A549 (cell line): Measurements from ENCODE around the gene LGR4. TPM values are rescaled to one million over a fixed set of nuclear protein-coding genes. Genes with fewer than 3 reads are reported as not detected.

Experiments used
- ATAC-seq, 2 experiments: fragments of 200-7000 bp in 1 of 2; fragments of >200 bp in 1 of 2; cut with Nextera tagmentation in 1 of 2; cut with Tn5 transposase in 1 of 2; 3 replicates each; pipeline versions ENCODE4 v1.8.0 to v1.9.1; 2018 to 2020; ENCODE audit warnings: mild to moderate bottlenecking in 1 of 2, moderate library complexity in 1 of 2
- CTCF ChIA-PET: fragments of 300-600 bp; sonication (Branson Sonifier 250); formaldehyde crosslinking; extraction: SDS; loops from one replicate; lab custom pipeline; 2021; ENCODE audit warnings: antibody characterized with exemption, inconsistent platforms; lab: Yijun Ruan, JAX
- POLR2A ChIA-PET: fragments of 350-600 bp; formaldehyde crosslinking; extraction: SDS; loops from one replicate; lab custom pipeline; 2021; ENCODE audit warnings: antibody characterized with exemption, inconsistent platforms; lab: Yijun Ruan, JAX
- DNase-seq, 2 experiments: peaks; one replicate each; pipeline versions ENCODE4 v3.0.0 to v3.0.0-alpha.2; 2011 to 2016; ENCODE audit warnings: low read depth in 1 of 2, low spot score in 1 of 2
- FAIRE-seq: peaks from 2 replicates; lab custom pipeline; 2011; peaks lifted over from hg19 to GRCh38; lab: Jason Lieb, UNC
- H3K27ac ChIP-seq, 2 experiments: fragments of >200 bp; sonication (Bioruptor Twin); formaldehyde crosslinking; 3 replicates each; pipeline ENCODE4 v1.5.1; 2016 to 2017
- H3K4me1 ChIP-seq: fragments of >200 bp; sonication (Bioruptor Twin); formaldehyde crosslinking; 3 replicates; pipeline ENCODE4 v1.6.1; 2016
- H3K4me2 ChIP-seq: fragments of >200 bp; sonication (Bioruptor Twin); formaldehyde crosslinking; 3 replicates; pipeline ENCODE4 v1.6.1; 2016
- H3K4me3 ChIP-seq: fragments of >200 bp; sonication (Bioruptor Twin); formaldehyde crosslinking; 3 replicates; pipeline ENCODE4 v1.5.1; 2016
- H3K9me3 ChIP-seq: fragments of >200 bp; sonication (Bioruptor Twin); formaldehyde crosslinking; 3 replicates; pipeline ENCODE4 v1.6.1; 2016
- CEBPB ChIP-seq, 2 experiments: fragments of >200 bp in 1 of 2; sonication (Bioruptor Twin) in 1 of 2; formaldehyde crosslinking in 1 of 2; IDR thresholded peaks; 2 replicates each; pipeline ENCODE4 v1.6.1; 2012 to 2016
- FOXS1 ChIP-seq: fragments of 250-450 bp; sonication (Bioruptor Pico); IDR thresholded peaks from 2 replicates; pipeline ENCODE4 v1.5.0; 2020; ENCODE audit warnings: mild to moderate bottlenecking, moderate library complexity
- HEYL ChIP-seq: fragments of 250-450 bp; sonication (Bioruptor Pico); IDR thresholded peaks from 2 replicates; pipeline ENCODE4 v1.8.0; 2021; ENCODE audit warnings: mild to moderate bottlenecking, moderate library complexity
- HMGXB4 ChIP-seq: fragments of 250-450 bp; sonication (Bioruptor Pico); IDR thresholded peaks from 2 replicates; pipeline ENCODE4 v1.5.0; 2021; ENCODE audit warnings: mild to moderate bottlenecking, moderate library complexity, borderline replicate concordance
- HOXA7 ChIP-seq: fragments of 250-450 bp; sonication (Bioruptor Pico); IDR thresholded peaks from 2 replicates; pipeline ENCODE4 v1.5.0; 2020; ENCODE audit warnings: mild to moderate bottlenecking, moderate library complexity
- HOXB13 ChIP-seq: fragments of 250-450 bp; sonication (Bioruptor Pico); IDR thresholded peaks from 2 replicates; pipeline ENCODE4 v1.5.0; 2020; ENCODE audit warnings: low read depth, mild to moderate bottlenecking, moderate library complexity
- NPAS2 ChIP-seq: fragments of 250-450 bp; sonication (Bioruptor Pico); IDR thresholded peaks from 2 replicates; pipeline ENCODE4 v1.8.0; 2022; ENCODE audit warnings: mild to moderate bottlenecking, moderate library complexity, borderline replicate concordance
- NR3C1 ChIP-seq: fragments of >200 bp; sonication (Bioruptor Twin); formaldehyde crosslinking; IDR thresholded peaks from 3 replicates; pipeline ENCODE4 v1.6.1; 2017
- POLR2AphosphoS2 ChIP-seq: conservative IDR thresholded peaks from 2 replicates; pipeline ENCODE4 v1.6.1; 2012; ENCODE audit warnings: low read length, improper control_type of control experiment, inconsistent platforms
- RAD21 ChIP-seq, 2 experiments: fragments of >200 bp in 1 of 2; sonication (Bioruptor Twin) in 1 of 2; formaldehyde crosslinking in 1 of 2; IDR thresholded peaks in 1 of 2; conservative IDR thresholded peaks in 1 of 2; 2 replicates in 1 of 2; 3 replicates in 1 of 2; pipeline ENCODE4 v1.6.1; 2012 to 2018; ENCODE audit warnings: inconsistent platforms in 1 of 2
- RARB ChIP-seq: fragments of 250-450 bp; sonication (Bioruptor Pico); IDR thresholded peaks from 2 replicates; pipeline ENCODE4 v1.8.0; 2021; ENCODE audit warnings: mild to moderate bottlenecking, moderate library complexity
- SMC3 ChIP-seq: fragments of >200 bp; sonication (Bioruptor Twin); formaldehyde crosslinking; IDR thresholded peaks from 3 replicates; pipeline ENCODE4 v1.6.1; 2018; ENCODE audit warnings: inconsistent platforms
- ZC3H11A ChIP-seq: fragments of 450-650 bp; IDR thresholded peaks from 2 replicates; pipeline ENCODE4 v1.6.1; 2014; ENCODE audit warnings: antibody characterized with exemption, mild to moderate bottlenecking
- WGBS: methylation state at CpG from one replicate; pipeline ENCODE4 v1.1.6; 2017; ENCODE audit errors: missing lambda C conversion rate; 5-methylcytosine and 5-hydroxymethylcytosine counted together
- polyA plus RNA-seq, 4 experiments: library from polyadenylated mRNA; depleted of rRNA in 3 of 4; stranded (reverse); fragments of >200 nt; fragmentation: RNase III in 1 of 4; extraction: RNeasy Plus Mini Kit Qiagen cat#74134 plus additional on column Dnase treatment in 1 of 4; gene quantifications; 2 replicates in 3 of 4; 3 replicates in 1 of 4; pipeline ENCODE4 v1.2.3, GENCODE V29; 2011 to 2017
- TF ChIP-seq, protein P1 (sequence below): fragments of 450-650 bp; IDR thresholded peaks from 2 replicates; pipeline ENCODE4 v1.6.1; 2014; ENCODE audit warnings: antibody characterized with exemption
- TF ChIP-seq, protein P2 (sequence below): fragments of 150-350 bp; IDR thresholded peaks from 2 replicates; pipeline ENCODE4 v1.6.1; 2014; ENCODE audit warnings: low read depth, mild to moderate bottlenecking, low read length

LGR4 gene
- polyA plus RNA-seq, 2 of the 4 experiments (the other 2 are of a cell fraction), result 41.2 to 130 TPM

- H3K27ac ChIP-seq, result peak overlapping the region; percentile 41 to 61; a peak in 5 of 6 replicates
- no peak for TF ChIP-seq SMC3
- TF ChIP-seq HOXB13 (CRISPR knock-in tag), result no peak
- no peak for TF ChIP-seq NPAS2 (CRISPR knock-in tag)
- no peak for TF ChIP-seq RAD21 (conservative IDR thresholded peaks at IDR 0.05 in 1 of 2, IDR thresholded peaks at IDR 0.05 in 1 of 2)
- TF ChIP-seq RARB (CRISPR knock-in tag), result no peak
- TF ChIP-seq, protein P1, sequence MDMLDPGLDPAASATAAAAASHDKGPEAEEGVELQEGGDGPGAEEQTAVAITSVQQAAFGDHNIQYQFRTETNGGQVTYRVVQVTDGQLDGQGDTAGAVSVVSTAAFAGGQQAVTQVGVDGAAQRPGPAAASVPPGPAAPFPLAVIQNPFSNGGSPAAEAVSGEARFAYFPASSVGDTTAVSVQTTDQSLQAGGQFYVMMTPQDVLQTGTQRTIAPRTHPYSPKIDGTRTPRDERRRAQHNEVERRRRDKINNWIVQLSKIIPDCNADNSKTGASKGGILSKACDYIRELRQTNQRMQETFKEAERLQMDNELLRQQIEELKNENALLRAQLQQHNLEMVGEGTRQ, result no peak
- TF ChIP-seq HOXA7 (CRISPR knock-in tag), result no peak
- H3K4me2 ChIP-seq, result peak overlapping the region; percentile 46
- ATAC-seq (no peak), DNase-seq (no peak), FAIRE-seq (no peak)
- no peak overlapping the region for H3K4me3 ChIP-seq
- H3K4me1 ChIP-seq, result peaks cover 77% of the 10 kb centered on the region
- POLR2A ChIA-PET, result no interaction called here
- WGBS, result 85% methylated on average over 9 of the region's 9 CpGs
- no peaks in the 10 kb centered on the region for H3K9me3 ChIP-seq
- CTCF ChIA-PET, result interaction anchor here (0.8 to 1.4 kb wide), 4 partner anchors 9 to 1777 kb away, joined by 3 to 4 read pairs (median 4); no protein-coding TSS in a partner anchor
Observed at GRCh38 chr11:27421819-27422494, 50.6 kb downstream of the LGR4 start.

DNA sequence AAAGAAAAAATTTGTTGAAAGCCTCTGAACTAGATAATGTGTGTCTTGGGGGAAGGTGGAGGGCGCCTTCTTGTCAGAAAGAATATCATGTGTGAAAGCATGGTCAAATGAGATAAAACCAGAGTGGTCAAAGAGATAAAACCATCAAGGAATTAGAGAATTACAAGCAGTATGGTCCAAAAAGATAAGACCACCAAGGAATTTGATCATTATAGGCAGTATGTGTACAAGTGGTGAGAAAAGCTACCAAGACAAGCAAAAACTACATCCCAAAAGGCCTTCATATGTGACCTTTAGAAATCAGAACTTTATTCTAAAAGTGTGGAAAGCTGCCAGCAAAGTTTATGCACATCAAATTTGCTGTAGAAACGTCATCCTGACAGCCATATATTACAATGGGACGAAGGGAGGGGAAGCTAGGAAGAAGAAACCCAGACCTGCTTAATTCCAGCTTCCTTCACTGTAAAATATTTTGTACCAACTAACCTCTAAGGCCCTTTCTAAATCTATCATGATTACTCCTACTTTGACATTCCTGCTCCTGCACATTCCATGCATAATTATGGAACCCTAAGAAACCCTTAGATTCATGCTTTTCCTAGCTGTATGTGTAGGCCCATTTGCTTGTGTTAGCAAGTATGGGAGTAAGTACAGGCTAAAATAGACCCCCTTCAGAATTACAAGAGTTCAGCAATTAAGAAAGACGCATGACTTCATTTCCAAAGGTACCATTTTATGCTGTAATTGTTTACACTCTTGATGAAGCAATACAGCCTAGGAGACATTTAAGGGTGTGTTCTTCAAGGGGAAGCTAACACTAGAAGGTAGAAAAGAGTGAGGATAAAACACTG is 51.6 kb downstream of the LGR4 start:
- Histone ChIP-seq H3K4me3 (no peak overlapping the region; the same call in 2 of the 3 replicates), H3K4me2 (peak overlapping the region; percentile 46), H3K4me1 (peaks cover 80% of the 10 kb centered on the region), H3K9me3 (no peaks in the 10 kb centered on the region), H3K27ac (peak overlapping the region; percentile 41 to 67)
- peak; percentile 58 to 80 for TF ChIP-seq CEBPB (IDR thresholded peaks at IDR 0.05)
- no peak for TF ChIP-seq NPAS2 (CRISPR knock-in tag)
- 0 out of 2 replicates have a peak, but pooled peaks have one; percentile 40 for TF ChIP-seq HMGXB4 (CRISPR knock-in tag)
- ChIA-PET POLR2A (no interaction called here), CTCF (interaction anchor here (0.8 to 1.4 kb wide), 3 partner anchors 8 to 1778 kb away, joined by 3 to 4 read pairs (median 4); no protein-coding TSS in a partner anchor)
- ATAC-seq (peak in 1 of 2 experiments; percentile 12; a peak in 2 of 6 replicates), FAIRE-seq (no peak), DNase-seq (no peak)
- WGBS, result 52% methylated on average over 4 of the region's 4 CpGs

DNA sequence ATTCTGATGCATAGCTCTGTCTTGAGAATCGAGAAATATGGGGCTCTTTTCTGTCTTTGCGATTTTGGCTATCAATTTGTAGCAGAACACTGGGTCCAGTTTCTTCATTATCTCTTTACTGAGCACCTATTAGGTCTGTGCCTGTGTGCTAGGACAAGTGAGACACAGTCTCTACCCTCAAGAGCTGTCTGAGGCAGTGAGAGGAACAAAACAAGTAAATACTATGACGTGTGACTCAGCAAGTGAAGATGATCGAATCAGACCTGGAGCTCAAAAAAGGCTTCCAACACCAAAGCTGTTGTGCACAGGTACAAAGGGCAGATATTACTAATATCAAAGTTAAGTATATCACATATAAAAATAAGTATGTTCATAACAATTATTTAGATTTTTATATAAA is 52.4 kb downstream of the LGR4 start:
- Histone ChIP-seq H3K9me3 (no peaks in the 10 kb centered on the region), H3K27ac (peak overlapping the region; percentile 41 to 67; a peak in 5 of 6 replicates), H3K4me2 (peak overlapping the region; percentile 46), H3K4me3 (no peak overlapping the region), H3K4me1 (peaks cover 88% of the 10 kb centered on the region)
- ChIA-PET CTCF (no interaction called here), POLR2A (no interaction called here)
- DNase-seq, result no peak
- ATAC-seq, result no peak; a peak in 1 of 6 replicates
- WGBS, result 49% methylated on average over 4 of the region's 4 CpGs
- FAIRE-seq, result peak; percentile 18
- TF ChIP-seq NR3C1 (no peak), ZC3H11A (no peak), POLR2AphosphoS2 (no peak), FOXS1 (no peak), HEYL (CRISPR knock-in tag) (no peak)
- TF ChIP-seq, protein P2, sequence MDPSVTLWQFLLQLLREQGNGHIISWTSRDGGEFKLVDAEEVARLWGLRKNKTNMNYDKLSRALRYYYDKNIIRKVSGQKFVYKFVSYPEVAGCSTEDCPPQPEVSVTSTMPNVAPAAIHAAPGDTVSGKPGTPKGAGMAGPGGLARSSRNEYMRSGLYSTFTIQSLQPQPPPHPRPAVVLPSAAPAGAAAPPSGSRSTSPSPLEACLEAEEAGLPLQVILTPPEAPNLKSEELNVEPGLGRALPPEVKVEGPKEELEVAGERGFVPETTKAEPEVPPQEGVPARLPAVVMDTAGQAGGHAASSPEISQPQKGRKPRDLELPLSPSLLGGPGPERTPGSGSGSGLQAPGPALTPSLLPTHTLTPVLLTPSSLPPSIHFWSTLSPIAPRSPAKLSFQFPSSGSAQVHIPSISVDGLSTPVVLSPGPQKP, result no peak
